Measurements from ENCODE around the gene GPR150.

GPR150 gene

GRCh38 chr5:95620030-95620869 lies at the start of gene GPR150:
TSS of gene GPR150 (plus strand) at chr5:95620087. CDS start at chr5:95620276, 189 bp downstream.
- DNase-seq (ENCODE audit: low spot score) = peak; percentile 75

GRCh38 chr5:95572016-95572415 lies 47.9 kb upstream of the GPR150 start:
- DNase-seq (ENCODE audit: low spot score) = no peak

- DNase-seq (ENCODE audit: low spot score) = no peak
Measured at GRCh38 chr5:95581576-95581975, 38.3 kb upstream of the GPR150 start.

- no peak for DNase-seq (ENCODE audit: low spot score)
Measured at GRCh38 chr5:95583992-95584391, 35.9 kb upstream of the GPR150 start.

GRCh38 chr5:95590880-95591279 lies 29.0 kb upstream of the GPR150 start:
- DNase-seq (ENCODE audit: low spot score) = no peak

- DNase-seq (ENCODE audit: low spot score) = peak; percentile 52
Measured at GRCh38 chr5:95591490-95591901, 28.4 kb upstream of the GPR150 start.

- no peak for DNase-seq (ENCODE audit: low spot score)
Measured at GRCh38 chr5:95595289-95595931, 24.5 kb upstream of the GPR150 start.

GRCh38 chr5:95599252-95599651 lies 20.6 kb upstream of the GPR150 start:
- DNase-seq (ENCODE audit: low spot score) = no peak

GRCh38 chr5:95600557-95600956 lies 19.3 kb upstream of the GPR150 start:
- DNase-seq (ENCODE audit: low spot score) = peak; percentile 28

- no peak for DNase-seq (ENCODE audit: low spot score)
Measured at GRCh38 chr5:95605786-95606185, 14.1 kb upstream of the GPR150 start.

- DNase-seq (ENCODE audit: low spot score) = no peak
Measured at GRCh38 chr5:95606419-95606818, 13.5 kb upstream of the GPR150 start.

- DNase-seq (ENCODE audit: low spot score) = no peak
Measured at GRCh38 chr5:95609711-95610110, 10.2 kb upstream of the GPR150 start.

GRCh38 chr5:95610546-95610945 lies 9.3 kb upstream of the GPR150 start:
- DNase-seq (ENCODE audit: low spot score) = no peak

GRCh38 chr5:95611396-95611795 lies 8.5 kb upstream of the GPR150 start:
- DNase-seq (ENCODE audit: low spot score) = no peak

GRCh38 chr5:95613514-95613913 lies 6.4 kb upstream of the GPR150 start:
- no peak for DNase-seq (ENCODE audit: low spot score)

GRCh38 chr5:95615164-95615467 lies 4.8 kb upstream of the GPR150 start:
- no peak for DNase-seq (ENCODE audit: low spot score)

- no peak for DNase-seq (ENCODE audit: low spot score)
Measured at GRCh38 chr5:95617057-95617456, 2.8 kb upstream of the GPR150 start.

GRCh38 chr5:95619096-95619495 lies 791 bp upstream of the GPR150 start:
- DNase-seq (ENCODE audit: low spot score) = no peak

GRCh38 chr5:95619514-95620029 lies 315 bp upstream of the GPR150 start:
- DNase-seq (ENCODE audit: low spot score) = no peak

GRCh38 chr5:95620870-95621838 lies 1.3 kb downstream of the GPR150 start:
- peak; percentile 29 for DNase-seq (ENCODE audit: low spot score)

GRCh38 chr5:95621839-95622629 lies 2.1 kb downstream of the GPR150 start:
- DNase-seq (ENCODE audit: low spot score) = no peak

Measured in AG08396 (cell line).